Measurements from ENCODE around the gene ALDH1L2. TPM values are rescaled to one million over a fixed set of nuclear protein-coding genes. Genes with fewer than 3 reads are reported as not detected.

ALDH1L2 gene
- total RNA-seq: 1.9 and 2.9 TPM in 2 replicates

DNA sequence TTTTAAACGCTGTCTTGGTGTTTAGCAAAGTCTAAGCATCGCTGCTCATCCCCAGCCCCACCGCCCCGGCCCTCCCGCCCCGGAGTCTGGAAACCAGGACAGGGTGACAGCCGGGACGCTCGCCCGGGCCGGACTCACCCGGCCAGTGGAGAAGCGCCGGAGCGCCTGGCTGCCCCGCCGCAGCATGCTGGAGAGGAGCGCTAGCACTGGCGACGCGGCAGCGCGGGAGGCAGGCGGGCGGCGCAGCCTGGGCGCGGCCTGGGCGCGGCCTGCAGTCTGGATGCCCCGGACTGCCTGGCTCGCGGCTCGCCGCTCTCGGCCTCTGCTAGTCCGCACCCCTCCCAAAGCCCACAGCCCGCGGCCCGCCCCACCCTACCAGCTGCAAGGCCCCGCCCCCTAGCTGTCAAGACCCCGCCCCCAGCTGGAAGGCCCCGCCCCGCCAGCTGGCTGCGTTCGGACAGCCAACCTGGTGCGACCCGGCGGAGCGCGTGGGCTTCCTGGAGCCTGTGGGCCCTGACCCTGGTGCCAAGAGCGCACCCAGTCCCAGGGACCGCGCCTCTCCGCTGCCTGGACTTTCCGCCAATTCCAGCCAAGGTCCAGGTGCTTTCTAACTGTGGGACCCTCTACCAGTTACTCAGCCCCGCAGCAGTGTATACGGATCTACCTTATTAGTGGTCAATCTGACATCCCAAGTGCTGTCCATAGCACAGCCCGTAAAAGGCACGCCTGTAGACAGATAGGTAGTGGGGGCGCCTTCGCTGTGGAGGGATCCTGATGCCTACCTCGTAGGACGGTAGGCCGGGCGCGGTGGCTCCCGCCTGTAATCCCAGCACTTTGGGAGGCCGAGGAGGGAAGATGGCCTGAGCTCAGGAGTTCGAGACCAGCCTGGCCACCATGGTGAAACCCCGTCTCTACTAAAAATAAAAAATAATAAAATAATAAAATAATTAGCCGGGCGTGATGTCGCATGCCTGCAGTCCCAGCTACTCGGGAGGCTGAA, at the start of gene ALDH1L2:
Gene ALDH1L2 (minus strand): TSS at position 208 of the 1,000 bp plus-strand sequence. CDS start 22 bp downstream, at position 186.

GRCh38 chr12:105107494-105108371, 23.5 kb upstream of the ALDH1L2 start, which contains the start of gene WASHC4:
WASHC4 (plus strand) TSS chr12:105107731; CDS start chr12:105107801, 70 bp downstream.

GRCh38 chr12:104986022-104986941, 98.0 kb downstream of the ALDH1L2 start, which contains the start of gene NOPCHAP1:
NOPCHAP1 (plus strand) TSS chr12:104986316; CDS start chr12:104986353, 37 bp downstream.

Other genes with a start within 250 kb of the ALDH1L2 start
- gene SLC41A2, start 126.2 kb downstream of the ALDH1L2 start, total RNA-seq: 0.46 and 1.1 TPM in 2 replicates
- gene NOPCHAP1, start 98.1 kb downstream of the ALDH1L2 start, total RNA-seq: 2.5 and 8.4 TPM in 2 replicates
- 17.0 and 41.7 TPM in 2 replicates for gene WASHC4, start 23.3 kb upstream of the ALDH1L2 start, total RNA-seq
- gene APPL2, start 151.7 kb upstream of the ALDH1L2 start, total RNA-seq: 17.1 and 45.8 TPM in 2 replicates
- 49.2 and 49.9 TPM in 2 replicates for gene C12orf75, start 246.2 kb upstream of the ALDH1L2 start, total RNA-seq